HG03025 (cell line): Measurements from ENCODE around the gene SH3BP4.

Experiments
- ATAC-seq: cut with Tn5 transposase; IDR thresholded peaks from one replicate; pipeline ENCODE4 v1.9.1; 2021; ENCODE audit warnings: mild to moderate bottlenecking, moderate library complexity; ENCODE audit not compliant: unreplicated experiment, low FRiP score

Gene SH3BP4, protein sequence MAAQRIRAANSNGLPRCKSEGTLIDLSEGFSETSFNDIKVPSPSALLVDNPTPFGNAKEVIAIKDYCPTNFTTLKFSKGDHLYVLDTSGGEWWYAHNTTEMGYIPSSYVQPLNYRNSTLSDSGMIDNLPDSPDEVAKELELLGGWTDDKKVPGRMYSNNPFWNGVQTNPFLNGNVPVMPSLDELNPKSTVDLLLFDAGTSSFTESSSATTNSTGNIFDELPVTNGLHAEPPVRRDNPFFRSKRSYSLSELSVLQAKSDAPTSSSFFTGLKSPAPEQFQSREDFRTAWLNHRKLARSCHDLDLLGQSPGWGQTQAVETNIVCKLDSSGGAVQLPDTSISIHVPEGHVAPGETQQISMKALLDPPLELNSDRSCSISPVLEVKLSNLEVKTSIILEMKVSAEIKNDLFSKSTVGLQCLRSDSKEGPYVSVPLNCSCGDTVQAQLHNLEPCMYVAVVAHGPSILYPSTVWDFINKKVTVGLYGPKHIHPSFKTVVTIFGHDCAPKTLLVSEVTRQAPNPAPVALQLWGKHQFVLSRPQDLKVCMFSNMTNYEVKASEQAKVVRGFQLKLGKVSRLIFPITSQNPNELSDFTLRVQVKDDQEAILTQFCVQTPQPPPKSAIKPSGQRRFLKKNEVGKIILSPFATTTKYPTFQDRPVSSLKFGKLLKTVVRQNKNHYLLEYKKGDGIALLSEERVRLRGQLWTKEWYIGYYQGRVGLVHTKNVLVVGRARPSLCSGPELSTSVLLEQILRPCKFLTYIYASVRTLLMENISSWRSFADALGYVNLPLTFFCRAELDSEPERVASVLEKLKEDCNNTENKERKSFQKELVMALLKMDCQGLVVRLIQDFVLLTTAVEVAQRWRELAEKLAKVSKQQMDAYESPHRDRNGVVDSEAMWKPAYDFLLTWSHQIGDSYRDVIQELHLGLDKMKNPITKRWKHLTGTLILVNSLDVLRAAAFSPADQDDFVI

DNA sequence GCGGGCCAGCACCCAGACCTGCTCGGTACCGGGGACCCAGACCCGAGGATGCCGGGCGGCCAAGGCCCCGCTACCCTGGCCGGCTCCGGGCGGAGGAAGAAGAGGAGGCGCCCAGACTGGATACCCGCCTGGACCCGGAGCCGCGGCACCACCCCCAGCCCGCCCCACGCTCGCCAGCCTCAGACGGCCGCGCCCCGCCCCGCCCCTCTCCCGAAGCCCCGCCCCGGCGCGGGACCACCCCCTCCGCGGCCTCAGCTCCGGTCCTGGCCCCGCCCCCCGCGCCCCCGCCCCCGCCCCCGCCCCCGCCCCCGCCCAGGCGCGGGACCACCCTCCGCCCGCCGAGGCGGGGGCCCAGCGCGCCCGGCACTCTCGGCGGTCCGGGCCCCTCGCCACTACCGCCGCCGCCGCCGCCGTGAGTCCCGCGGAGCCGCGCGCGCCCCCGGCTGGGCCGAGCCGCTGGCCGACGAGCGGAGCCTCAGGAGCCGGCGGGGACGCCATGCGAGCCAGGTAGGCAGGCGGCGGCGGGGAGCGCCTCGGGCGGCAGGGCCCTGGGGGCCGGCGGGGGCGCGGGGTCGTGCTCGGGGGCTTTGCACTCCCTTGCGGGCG, at the start of gene SH3BP4:
Gene SH3BP4, plus strand, starts transcription at position 354 of the 606 bp plus-strand sequence. CDS start 82,986 bp downstream, outside the sequence.
- ATAC-seq, result no peak

DNA sequence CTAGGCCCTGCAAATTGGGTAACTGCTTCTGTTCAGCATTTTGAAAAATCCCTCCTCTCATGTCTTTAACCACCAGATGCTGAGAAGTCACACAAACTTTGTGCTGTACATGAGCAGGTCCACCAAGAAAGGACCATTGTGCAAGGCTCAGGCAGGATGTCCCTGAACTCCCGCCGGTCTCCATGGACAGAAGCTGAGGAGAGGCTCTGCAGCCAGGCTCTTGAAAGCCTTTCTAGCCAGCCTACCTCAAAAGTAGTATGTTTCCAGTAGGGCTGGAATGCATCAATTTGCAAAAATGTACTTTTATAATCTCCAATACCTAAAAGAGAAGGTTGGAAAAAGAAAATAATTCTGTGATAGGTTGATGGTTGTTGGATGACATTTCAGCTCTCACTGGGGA, 47.0 kb upstream of the SH3BP4 start:
- ATAC-seq, result no peak

DNA sequence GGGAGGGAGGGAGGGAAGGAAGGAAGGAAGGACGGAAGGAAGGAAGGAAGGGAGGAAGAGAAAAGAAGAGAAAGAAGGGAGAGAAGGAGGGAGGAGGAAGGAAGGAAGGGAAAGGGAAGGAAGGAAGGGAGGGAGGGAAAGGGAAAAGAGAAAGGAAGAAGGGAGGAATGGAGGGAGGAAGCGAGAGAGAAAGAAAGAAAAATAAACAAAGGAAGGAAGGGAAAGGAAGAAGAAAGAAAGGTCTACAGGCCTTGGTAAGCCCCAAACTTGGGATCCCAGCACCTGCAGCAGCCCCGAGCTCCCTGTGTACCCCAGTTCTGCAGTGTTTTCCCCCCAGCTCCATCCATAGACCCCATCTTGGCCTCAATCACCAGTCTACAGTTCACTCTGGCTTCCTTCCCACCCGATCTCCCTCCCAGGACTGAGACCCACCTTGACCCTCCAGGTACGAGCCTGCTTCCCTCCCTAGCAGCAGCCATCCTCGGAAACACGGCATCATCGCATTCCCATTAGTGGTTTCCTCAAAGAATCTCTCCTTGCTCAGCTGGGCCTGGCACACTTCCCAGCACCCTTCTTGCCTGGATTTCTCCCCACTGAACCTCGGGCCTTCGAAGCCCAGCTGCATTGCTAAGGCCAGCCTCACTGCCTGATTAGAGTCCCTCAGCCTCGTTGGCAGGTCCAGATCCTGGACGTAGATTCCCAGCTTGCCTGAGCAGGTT, 46.1 kb upstream of the SH3BP4 start:
- no peak for ATAC-seq

DNA sequence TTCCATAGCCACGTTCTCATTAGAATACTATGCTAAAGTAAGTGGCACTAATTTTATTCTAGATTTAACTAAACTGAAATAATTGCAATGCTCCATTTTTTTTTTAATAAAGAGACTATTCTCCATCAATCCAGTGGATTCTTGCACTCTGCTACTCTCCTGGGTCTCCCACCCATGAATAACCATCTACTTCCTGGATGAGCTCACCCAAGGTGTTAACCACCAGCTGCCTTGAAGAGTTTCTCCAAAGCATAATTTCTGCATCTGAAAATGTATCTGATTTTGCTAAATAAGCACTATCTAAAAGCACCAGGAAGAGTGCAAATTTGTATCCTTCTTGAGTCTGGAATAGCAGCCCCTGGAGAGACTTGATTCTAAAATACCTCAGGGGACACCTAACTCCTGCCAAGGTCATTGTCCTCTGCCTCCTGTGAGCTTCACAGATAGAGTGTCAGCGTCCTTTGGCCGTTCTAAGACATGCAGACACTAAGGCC, 41.6 kb upstream of the SH3BP4 start:
- ATAC-seq, result no peak

DNA sequence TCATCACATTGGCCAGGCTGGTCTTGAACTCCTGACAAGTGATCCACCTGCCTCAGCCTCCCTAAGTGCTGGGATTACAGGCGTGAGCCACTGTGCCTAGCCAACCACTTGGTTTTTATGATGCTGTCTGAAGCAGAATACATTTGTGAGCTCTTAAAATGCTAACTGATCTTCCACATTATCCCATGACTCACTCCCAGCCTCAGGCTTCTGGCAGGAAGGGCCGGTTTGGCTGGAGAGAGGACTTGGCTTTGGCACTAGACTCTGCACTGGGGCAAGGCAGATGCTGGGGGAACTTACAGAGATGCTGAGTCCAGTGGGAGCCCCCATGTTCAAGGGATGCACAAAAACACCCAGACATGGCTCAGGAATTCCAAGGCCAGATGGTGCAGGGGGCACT, 40.5 kb upstream of the SH3BP4 start:
- no peak for ATAC-seq

DNA sequence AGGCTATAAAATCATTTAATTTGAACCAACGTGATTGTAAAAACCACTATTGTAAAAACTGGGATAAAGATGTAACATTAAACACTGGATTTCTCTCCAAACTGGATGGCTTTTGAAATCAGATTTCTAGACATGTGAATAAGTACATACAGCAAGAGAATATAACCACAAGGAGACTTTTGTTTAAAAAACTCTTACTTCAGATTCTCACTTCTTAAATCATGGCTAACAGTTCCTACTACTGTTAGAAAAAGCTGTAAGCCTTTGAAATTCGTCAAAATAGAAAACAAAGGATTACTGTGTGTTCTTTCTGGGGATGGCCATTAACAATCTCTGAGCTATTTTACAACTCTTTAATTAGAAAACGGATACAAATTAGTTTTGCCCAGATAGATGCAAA, 39.4 kb upstream of the SH3BP4 start:
- no peak for ATAC-seq

DNA sequence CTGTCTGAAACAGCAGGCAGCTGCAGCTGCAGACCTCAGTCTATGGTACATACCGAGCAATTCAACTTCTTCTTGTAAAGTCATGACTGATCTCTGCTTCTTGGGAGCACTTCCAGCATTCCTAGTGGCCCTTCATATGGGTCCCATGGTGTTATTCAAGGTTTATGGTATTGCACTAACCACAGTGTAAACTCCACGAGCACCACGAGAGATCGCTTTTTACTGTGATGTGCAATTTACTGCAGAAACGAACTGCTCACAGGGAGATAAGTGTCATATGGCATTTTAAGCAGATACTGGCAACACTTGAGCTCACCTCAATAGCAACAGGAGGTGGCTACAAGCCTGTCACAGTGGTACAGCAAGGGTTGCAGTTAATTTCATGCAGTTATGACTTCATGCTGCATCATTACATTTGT, 38.6 kb upstream of the SH3BP4 start:
- ATAC-seq, result no peak

DNA sequence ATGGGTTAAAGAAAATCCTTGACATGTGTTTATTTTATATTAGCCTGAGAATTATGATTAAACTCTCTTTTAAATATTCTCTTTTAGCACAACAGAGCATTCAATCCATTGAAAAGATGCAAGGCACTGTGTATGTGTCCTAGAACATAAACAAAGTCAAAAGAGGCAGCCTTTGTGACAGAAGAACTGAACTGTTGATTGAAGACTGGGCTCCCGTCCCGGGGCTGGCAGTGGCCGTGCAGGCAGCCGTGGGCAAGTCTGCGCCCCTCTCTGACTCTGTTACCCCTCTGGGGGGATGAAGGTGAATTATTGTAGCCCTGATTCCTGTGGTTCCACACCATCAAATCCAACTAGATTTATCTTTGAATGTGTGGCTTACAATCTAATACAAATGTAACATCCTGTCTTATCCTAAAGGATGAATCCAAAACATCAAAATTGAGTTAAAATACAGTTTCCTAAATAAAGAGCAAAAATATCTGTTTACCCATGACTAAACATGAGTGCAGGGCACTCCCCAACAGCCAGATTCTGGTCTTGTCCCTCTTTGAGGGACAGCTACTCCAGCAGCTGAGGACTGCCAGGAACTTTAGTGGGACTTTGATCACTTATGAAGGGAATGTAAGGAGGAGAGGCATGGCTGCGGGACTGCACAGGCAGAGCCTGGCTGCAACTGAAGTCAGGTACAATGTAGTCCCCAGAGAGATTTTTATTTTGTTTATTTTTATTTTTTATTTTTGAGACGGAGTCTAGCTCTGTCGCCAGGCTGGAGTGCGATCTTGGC, 37.3 kb upstream of the SH3BP4 start:
- ATAC-seq, result no peak

DNA sequence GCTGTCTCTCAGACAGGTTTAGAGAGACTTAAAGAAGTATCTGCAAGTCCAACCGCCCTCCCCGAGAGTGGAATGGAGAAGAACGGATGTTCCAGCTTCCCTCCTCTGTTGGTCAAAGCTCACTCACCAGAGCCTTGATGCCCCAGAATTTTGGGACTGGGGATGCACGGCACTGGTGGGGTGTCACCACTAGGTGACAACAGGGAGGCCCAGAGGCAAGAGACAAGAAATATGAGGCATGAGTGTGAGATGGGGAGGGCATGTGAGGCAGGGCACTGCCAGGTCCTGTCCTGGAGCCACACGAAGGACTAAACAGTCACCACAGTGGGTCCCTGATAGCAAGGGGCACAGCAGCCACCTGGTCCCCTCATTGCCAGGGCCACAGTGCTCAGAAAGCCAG, 35.1 kb upstream of the SH3BP4 start:
- ATAC-seq, result no peak

DNA sequence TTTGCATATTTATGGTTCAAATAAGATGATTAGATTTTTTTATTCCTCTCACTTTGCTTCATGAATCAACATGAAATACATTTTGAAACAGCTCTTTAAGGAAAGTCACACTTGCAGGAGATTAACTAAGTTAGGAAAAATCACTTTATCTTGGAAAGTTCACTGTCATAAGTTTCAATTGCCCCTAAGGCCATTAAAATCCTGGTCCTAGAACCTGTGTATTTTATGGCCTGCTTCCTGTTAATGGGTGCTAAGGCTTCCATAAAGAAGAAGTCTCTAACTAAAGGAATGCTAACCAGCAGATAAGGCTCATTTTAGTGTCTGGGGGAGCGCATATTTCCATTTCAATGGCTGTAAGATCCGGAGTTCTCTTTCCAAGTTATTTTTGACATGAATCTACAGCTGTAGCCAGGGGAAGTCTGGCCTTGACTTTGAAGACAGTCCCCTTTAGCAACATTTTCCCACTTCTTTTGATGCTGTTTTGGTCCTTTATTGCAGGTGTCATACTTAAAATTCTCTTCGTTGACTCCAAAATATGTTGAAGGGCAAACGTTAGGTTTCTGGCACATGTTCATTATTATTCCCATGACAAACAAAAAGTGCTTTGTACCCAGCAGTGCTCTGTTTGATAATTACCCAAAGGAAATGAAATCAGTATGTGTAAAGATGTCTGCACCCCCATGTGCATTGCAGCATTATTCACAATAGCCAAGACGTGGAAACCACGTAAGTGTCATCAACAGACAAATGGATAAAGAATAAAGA, 34.4 kb upstream of the SH3BP4 start:
- no peak for ATAC-seq

DNA sequence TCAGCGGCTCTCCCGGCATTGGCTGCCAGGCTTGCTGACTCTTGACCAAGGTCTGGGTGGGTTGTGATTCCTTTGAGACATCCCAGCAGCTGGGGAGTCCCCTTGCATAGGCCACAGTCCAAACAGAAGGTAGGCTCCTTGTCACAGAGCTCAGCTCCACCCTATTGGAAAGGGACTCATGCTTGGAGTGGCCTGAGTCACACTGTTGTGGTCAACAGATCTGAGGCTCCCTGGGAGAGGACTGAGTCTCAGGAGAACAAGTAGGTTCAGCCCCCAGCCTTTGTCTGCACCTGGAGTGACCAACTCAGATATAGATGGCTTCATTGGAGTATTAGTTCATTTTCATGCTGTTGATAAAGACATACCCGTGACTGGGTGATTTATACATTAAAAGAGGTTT, 32.1 kb upstream of the SH3BP4 start:
- ATAC-seq, result no peak

DNA sequence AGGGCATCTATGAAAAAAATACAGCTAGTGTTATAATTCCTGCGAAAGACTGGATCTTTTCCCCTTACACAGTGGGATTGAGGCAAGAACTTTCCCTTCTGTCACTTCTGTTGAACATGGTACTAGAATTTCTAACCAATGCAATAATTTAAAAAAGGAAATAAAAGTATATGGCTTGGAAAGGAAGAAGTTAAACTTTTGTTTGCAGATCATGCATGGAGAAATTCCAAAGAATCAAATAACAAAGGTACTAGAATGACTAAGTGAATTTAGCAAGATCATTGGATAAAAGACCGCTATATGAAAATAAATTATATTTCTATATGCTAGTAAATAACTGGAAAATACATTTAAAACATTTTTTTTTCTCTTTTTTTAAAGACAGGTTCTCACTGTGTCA, 31.0 kb upstream of the SH3BP4 start:
- no peak for ATAC-seq

DNA sequence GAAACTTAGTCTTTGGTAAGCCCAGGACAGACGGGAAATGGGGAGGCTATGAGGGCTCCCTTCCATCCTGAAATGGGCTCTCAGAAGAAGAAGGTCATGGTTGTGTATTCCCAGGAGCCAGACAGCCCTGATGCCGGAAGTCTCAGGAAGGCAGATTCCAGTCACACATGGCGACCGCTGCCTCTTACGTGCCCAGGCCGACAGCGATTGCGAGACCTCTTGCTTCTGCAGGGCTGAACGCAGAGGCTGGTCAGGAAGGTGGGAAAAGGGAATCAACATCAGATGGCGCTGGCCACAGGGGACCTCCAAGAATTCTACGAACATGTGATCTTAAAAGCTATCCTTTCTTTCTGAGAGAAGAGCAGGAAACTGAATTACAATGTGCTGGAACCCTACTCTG, 22.8 kb upstream of the SH3BP4 start:
- no peak for ATAC-seq

DNA sequence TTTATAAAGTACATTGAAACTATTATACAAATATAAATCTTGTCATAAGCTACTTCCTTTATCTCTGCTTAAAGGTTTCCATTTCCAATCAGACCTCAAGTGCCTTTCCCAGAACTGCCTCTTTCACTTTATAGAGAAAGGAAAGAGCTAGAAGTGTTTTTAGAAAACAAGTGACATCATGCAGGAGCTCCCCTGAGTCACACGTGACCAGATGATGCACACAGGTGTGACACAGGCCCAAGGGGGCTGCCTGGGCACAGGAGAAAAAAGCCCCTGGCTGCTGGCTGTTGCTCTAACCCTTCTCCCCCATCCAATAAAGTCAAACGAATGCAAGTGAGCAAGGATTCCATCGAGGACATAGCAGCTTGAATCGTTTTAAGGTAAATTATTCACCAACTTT, 21.4 kb upstream of the SH3BP4 start:
- no peak for ATAC-seq

DNA sequence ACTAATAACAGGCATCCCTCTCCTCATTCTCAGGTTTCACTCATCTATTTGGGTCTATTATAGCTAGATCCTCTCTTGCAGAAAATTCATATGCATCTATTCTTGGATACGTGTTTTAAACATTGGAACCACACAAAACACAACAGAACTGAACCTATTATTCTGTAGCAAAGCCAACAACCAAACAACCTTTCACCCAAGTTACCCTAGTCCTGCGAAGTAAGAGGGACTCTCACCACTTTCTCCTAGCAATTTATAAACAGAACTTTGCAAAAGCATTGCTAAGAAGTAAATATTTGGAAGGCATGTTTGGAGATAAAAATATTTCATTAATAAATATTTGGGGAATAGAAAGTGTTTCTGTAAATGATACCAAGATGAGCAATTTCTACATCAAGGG, 20.4 kb upstream of the SH3BP4 start:
- ATAC-seq, result no peak

DNA sequence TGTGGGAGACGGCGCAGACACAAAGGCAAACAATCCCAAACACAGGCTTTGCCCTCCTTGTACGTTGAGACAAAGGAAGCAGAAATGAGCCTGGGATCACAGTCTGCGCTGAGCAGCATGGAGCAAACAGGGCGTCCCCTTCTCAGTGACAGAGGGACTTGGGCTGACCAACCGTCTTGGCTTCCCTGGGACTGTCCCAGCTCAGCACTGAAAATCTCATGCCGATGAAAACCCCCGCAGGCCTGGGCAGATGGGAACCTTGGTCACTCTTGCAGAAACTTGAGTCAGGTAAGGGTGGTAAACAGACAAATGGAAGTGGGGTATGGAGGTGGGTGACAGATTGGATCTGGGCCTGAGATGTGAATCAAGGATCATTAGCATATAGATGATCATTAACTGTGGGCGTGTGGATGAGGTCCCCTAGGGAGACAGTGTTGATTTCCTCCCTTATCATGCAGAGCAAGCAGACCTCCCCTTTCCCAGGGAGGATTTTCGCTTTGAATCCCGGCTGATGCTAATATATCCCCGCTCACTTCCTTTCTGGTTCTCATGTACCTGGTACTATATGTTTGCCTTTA, 19.1 kb upstream of the SH3BP4 start:
- no peak for ATAC-seq

DNA sequence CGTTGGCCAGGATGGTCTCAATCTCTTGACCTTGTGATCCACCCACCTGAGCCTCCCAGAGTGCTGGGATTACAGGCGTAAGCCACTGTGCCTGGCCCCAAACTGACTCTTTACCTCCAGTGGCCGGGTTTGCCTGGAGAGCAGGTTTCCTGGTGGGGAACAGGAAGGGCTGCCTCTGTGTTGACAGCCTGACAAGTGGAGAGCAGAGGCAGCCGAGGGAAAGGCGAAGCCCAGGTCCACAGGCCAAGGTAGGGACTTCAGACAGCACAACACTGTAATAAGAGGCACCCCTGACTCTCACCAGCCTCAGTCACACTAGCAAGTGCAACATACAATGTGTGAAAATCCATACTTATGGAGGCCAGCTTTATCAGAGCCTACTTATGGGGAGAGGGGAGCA, 16.5 kb upstream of the SH3BP4 start:
- no peak for ATAC-seq

DNA sequence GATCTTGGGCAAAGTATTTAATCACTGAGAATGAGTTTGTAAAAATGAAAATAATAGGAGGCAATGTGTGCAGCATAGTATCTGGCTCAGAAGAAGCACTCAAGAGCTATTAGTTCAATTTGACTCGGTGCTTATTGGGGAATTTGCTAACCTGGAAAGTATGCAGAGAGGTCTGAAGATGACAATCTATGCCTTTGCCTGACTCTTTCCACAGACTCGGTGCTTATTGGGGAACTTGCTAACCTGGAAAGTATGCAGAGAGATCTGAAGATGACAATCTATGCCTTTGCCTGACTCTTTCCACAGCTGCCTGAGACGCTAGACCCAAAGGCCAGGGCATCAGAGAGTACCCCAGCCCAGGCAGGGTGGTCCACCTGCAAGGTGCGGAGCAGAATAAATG, 12.2 kb upstream of the SH3BP4 start:
- ATAC-seq, result no peak
